Smooth muscle cell of the coronary artery (primary cell): ENCODE data around the gene ZNF562. TPM values are rescaled to one million over a fixed set of nuclear protein-coding genes. Genes with fewer than 3 reads are reported as not detected.

Source experiments
- total RNA-seq: library from RNA; depleted of rRNA; stranded (reverse); fragments of >200 nt; gene quantifications from 2 replicates; pipeline ENCODE4 v1.2.3, GENCODE V29; 2014; ENCODE audit warnings: low replicate concordance

ZNF562 gene
- total RNA-seq, result 25.6 and 27.1 TPM in 2 replicates

DNA sequence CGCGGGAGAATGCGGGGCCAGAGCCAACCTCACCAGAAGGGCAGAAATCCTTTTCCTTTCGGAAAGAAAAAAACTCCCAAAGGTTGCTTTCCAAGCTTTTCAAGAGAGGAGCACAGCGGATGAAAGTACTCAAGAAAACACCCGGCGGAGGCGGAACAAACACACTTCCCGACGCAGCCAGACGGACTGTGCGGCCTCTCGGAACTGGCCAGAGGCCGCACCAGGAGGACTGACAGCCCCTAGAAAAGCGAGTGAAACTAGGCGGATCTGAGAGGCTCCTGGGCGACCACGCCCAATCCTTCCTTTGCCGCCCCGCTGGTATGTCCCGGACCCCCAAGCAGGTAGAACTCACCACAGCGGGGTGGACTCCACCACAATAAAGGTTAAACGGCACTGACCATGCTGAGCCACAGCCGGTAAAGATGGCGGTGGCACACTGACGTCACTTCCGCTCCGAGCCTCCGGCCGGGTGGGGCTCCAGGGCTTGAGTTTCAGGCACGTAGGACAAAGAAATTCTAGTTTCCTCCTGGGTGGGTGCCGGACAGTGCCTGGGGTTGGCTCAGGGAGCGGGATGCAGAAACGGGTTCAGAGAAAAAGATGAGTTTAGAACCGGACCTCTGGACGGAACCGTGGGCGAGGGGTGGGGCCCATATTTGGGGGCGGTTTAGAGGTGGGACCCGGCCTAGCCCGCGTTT is at the start of gene ZNF562:
Gene ZNF562, minus strand, starts transcription at position 438 of the 695 bp plus-strand sequence. CDS start 14,356 bp downstream, outside the sequence.

DNA sequence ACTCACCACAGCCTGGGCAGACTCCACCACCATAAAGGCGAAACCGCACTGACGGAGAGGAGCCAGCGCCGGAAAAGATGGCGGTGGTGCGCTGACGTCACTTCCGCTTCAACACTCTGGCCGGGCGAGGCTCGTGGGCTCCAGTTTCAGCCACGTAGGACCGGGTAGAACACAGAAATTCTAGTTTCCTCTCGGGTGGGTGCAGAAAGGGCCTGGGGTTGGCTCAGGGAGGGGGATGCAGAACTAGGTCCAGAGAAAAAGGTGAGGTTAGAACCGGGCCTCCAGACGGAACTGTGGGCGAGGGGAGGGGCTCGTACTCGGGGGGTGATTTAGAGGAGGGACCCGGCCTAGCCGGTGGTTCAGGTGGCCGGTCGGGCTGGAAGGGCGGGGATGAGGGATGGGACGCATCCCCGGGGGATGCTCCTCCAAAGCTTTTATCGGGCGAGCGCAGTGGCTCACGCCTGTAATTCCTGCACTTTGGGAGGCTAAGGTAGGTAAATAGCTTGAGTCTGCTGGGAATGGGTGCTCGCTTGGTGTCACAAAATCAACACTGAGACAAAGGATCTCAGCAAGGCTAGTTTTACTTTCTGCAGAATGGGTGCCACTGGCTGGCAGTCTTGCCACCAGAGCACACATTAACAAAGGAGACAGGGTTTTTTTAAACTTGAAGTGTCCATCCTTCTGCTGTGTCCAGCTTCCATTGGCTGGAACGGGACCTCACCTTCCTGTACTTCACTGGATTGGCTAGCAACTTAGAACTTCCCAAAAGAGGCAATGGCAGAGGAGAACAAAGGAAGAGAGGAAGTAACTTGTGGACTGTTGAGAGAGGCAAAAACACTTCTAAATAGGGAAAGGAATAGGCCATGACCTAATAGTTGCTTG is 53.5 kb downstream of the ZNF562 start, which contains the start of gene ZNF561:
Gene ZNF561, minus strand, starts transcription at position 77 of the 882 bp plus-strand sequence. CDS start 1,776 bp downstream, outside the sequence.

Other genes starting within 250 kb of the ZNF562 start
- gene ZNF266, start 239.5 kb downstream of the ZNF562 start, total RNA-seq, result 8.2 and 8.7 TPM in 2 replicates
- under 0.01 and 1.3 TPM in 2 replicates for gene ZNF560, start 176.5 kb downstream of the ZNF562 start, total RNA-seq
- gene ZNF426, start 136.5 kb downstream of the ZNF562 start, total RNA-seq, result 14.6 and 16.7 TPM in 2 replicates
- gene ZNF121, start 90.6 kb downstream of the ZNF562 start, total RNA-seq, result 27.6 and 39.5 TPM in 2 replicates
- gene ZNF561, start 53.9 kb downstream of the ZNF562 start, total RNA-seq, result 41.6 and 49.4 TPM in 2 replicates
- 8.0 and 12.2 TPM in 2 replicates for gene ZNF846, start 93.6 kb upstream of the ZNF562 start, total RNA-seq
- gene FBXL12, start 144.0 kb upstream of the ZNF562 start, total RNA-seq, result 13.2 and 14.6 TPM in 2 replicates
- 279 and 284 TPM in 2 replicates for gene UBL5, start 152.8 kb upstream of the ZNF562 start, total RNA-seq
- 54.6 and 134 TPM in 2 replicates for gene PIN1, start 160.2 kb upstream of the ZNF562 start, total RNA-seq